ENCODE measurements around the gene SRP14. TPM values are rescaled to one million over a fixed set of nuclear protein-coding genes. Genes with fewer than 3 reads are reported as not detected.
"Not testable (repeated sequence)": the region's sequence is repeated elsewhere in the genome, so short reads cannot be mapped to it uniquely, and the experiment has no call there.

Gene SRP14, protein sequence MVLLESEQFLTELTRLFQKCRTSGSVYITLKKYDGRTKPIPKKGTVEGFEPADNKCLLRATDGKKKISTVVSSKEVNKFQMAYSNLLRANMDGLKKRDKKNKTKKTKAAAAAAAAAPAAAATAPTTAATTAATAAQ
- 153 TPM for total RNA-seq (ENCODE audit: insufficient read depth, low replicate concordance)

DNA sequence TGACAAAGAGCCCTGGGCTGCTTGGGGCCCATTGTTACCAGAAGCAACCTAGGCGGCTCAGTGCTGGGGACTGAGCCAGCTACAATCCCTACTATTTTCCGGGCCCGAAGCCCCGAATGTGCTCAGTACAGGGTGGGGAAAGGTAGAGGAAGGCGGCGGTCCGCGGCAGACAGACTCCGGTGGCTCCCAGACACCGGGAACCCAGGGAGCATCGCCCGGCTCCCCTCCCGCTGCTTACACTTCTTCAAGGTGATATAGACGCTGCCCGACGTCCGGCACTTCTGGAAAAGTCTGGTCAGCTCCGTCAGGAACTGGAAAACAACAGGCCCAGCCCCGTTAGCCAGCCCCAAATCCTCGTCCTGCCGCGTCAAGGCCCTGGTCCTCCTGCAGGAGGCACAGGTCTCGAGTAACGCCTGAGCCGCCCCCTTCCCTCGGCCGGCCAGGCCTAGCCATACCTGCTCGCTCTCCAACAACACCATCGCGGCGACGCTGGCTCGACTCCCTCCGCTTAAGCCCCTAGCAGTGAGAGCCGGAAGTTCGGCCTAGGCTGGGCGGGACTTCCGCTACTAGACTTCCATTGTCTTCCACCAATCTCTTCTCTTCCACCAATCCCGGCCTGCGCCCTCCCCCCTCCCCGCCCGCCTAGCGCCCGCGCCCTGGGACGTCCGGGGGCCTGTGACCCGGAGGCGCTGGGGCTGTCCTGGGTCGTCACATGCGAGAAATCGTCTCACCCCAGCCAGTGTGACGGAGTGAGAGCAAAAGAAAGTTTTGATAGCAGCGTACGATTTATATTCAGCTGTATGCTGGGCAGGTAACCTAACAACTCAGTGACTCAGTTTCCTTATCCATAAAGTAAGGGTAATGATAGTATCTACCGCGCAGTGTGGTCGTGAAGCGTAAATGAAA is at the start of gene SRP14:
Gene SRP14, minus strand, starts transcription at position 544 of the 906 bp plus-strand sequence. Its CDS starts 65 bp downstream, at position 479.
- peak; percentile 97 for DNase-seq (ENCODE audit: low spot score)

DNA sequence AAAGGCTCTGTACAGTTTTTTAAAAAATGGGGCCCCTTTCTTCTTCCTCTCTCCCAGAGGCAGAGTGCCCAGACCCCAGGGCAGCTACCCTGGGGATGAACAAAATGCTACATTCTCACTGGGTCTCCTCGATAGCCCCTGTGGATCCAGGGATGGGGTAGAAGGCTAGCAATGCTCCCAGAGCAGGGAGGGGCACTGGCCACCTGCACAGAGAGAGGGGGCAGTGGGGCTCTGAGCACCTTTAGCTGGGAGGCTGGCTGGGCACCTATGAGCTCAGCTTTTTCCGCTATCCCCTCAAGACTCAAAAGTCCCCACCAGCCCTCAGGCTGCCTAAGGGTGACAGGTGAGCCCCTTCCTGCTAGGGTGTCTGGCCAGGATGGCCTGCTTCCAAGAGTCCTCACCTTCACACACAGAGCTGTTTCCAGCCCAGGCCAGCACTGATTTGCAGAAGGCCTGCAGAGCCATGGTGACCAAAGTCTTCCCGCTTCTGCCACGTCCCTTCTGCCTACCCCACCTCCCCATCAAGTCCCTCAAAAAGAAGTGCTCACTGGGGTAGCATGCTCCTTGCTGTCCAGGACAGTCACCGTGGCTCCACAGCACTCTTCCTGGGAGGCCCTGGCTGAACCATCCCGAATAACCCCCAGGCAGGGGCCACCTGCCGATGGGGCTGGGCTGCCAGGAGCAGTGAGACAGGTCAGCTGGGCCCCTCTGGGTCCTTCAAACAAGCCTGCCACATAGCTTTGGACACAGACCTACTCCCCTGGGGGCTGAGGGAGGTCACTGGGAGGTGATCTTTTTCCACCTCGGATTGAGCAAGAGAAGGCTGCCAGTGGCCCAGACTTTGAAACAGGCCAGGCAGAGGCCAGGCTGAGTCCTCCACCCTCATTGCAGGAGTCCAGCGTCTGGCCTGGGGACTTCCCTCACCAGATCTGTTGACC is 49.3 kb upstream of the SRP14 start:
- DNase-seq (ENCODE audit: low spot score), result peak; percentile 53

DNA sequence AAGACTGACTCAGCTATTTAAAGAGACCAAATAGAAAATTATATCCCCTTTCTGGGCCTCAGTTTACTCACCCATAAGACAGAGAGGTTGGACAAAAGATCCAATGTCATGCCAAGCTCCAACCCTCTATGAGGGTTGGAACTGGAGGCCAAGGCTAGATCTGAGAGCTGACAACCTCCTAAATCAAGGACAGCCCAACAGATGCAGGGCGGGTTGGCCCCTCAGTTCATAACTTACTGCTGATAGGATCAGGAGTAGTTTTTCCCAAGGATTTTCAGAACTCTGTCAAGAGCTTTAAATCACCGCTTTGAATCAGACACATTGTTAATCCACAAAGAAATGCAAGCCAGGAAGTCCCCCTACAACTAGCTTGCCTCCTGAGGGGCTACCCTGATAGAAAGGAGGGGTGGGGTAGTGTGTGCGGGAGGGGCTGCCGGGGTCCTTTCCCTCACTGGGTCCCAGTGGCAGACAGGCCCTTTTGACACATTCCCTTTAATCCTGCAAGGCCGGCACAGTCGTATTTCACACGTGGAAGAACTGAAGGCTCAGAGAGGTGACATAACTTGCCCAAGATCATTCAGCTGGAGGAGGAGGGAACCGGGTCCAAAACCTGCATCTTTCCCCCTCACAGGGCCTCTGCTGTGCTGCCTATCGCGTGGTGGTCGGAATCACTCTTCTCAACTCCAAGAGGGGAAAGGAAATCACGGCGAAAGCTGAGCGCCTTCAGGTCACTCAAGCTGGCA is 48.3 kb upstream of the SRP14 start:
- DNase-seq (ENCODE audit: low spot score), result peak; percentile 72

DNA sequence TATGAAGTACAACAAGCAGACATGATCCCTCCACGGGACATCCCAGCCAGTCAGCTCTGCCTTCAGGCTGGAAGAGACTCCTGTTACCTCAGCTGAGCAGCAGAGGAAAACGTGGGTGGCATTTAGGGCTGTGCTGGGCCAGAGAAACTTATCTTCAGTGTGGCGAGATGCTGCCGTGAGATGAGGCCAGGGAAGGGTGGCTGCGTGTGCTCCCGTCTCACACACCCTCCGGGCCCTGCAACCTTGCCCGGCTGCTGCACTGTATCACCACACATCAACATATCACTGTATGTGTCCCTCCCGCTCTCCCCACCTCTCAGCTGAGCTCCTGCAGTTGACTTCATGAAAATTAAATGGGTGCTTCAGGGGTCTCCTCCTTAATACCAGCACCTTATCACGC is 46.3 kb upstream of the SRP14 start:
- DNase-seq (ENCODE audit: low spot score), result peak; percentile 79

DNA sequence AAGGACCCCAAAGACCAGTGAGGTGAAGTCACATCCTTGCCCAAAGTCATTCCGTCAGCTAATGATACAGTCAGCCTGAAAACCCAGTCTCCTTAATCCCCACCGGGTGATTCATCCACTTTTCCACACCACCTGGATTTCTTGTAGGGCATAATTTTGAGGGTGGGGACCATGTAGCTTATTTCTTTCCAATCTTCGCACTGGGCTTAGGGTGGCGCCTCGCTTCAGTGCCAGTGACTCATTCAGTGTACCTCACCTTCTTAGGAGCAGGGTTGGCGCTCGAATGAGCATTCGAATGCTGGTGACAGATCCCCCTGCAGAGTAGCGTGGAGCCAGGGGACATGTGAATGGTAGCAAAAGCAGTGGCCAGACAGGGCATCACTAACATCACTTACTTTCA is 45.7 kb upstream of the SRP14 start:
- no peak for DNase-seq (ENCODE audit: low spot score)

DNA sequence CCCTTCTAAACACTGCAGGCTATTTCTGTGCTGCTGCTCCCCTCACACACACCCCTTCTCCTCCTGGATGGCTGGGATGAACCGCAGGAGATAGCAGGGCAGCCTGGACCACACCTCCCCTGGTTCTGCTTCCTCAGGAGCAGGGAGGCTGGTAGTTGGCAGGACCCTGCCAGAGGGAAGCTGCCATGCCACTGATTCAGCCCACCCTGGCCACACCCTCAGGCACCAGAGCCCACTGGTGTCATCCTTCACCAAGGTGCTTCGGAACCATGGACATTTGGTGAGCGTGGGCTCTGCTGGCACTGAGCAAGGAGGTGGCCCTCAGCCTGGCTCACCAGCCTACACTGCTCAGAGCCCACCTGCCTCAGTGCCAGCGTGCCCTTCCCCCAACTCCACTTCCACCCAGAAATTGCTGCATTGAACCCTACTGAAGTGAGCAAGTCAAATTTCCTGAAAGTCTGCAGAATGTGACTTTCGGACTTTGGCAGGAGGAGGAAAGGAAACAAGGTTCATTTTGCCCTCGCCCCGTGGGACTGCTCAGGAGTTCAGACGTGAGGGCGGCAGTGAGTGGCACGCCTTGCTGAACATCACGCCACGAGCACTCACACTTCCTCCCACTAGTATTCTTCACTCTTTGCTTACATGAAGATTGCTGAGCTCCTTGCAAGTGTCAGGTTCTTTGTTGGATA is 43.4 kb upstream of the SRP14 start:
- DNase-seq (ENCODE audit: low spot score), result no peak

DNA sequence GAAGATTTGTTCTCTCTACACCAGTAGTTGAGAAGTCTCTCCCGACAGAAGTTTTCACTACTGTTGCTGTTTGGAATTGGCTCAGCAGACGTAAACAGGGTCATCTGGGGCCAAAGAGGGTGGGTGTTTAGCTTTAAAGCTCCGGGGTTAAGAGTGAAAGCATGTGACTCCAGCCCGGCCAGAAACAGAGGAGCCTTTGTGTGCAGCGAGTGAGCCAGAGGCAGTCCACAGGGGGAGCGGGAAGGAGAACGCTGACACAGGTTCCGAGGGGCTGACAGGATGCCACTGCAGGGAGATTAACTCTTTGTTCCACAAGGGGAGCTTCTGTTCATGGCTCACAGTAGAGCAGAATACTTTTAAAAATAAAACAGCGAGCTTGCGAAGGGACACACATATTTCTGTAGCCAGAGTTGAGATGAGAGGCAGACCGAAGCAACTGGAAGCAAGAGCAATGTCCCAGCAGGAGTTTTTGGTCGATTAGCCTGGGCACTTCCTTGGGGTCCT is 42.8 kb upstream of the SRP14 start:
- DNase-seq (ENCODE audit: low spot score), result peak; percentile 88

DNA sequence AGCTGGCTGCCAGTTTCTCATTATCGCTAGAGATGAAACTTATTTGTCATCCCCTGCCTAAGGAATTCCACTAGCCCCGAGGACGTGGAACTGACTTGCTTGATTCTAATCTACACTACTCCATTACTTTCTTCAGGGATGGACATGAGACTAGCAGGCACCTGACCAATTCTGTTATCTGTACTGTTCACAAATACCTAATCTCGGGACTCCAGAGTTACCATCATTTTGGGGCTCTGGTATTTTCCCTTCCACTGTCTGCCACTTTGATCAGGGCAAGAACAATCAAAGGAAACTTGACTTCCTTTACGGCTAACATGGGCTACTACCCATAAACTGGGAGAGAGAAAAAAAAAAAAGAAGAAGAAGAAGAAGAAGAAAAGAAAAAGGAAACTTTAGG is 41.9 kb upstream of the SRP14 start:
- no peak for DNase-seq (ENCODE audit: low spot score)

DNA sequence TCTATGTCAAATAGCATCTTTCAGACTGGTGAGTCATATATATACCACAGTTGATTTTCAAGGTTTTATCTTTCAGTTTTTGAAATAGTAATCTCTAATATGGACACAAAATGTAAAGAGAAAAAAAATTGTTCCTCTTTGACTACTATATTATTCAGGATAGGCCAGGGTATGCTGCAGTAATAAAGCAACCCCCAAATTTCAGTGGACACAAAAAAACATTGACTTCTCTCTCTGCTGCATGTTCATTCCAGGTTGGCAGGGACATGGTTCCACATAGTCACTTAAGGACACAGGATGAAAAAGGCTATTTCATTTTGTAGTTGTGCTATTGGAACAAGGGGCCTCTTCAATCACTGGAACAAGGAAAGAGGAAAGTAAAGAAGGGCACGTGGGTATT is 41.1 kb upstream of the SRP14 start:
- DNase-seq (ENCODE audit: low spot score), result no peak

DNA sequence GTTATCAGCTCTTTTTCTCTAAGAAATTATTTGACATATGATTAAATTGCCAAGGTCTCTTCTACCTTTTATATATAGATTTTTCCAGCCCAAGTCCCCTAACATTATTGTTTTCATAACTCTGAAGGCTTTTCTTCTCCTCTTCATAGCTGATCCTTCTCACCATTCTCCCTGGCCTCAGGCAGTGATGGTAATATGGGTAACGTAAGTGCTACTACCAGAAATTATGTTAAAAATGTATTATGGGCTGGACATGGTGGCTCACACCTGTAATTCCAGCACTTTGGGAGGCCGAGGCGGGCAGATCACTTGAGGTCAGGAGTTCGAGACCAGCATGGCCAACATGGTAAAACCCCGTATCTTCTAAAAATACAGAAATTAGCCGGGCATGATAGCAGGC is 40.5 kb upstream of the SRP14 start:
- no peak for DNase-seq (ENCODE audit: low spot score)

DNA sequence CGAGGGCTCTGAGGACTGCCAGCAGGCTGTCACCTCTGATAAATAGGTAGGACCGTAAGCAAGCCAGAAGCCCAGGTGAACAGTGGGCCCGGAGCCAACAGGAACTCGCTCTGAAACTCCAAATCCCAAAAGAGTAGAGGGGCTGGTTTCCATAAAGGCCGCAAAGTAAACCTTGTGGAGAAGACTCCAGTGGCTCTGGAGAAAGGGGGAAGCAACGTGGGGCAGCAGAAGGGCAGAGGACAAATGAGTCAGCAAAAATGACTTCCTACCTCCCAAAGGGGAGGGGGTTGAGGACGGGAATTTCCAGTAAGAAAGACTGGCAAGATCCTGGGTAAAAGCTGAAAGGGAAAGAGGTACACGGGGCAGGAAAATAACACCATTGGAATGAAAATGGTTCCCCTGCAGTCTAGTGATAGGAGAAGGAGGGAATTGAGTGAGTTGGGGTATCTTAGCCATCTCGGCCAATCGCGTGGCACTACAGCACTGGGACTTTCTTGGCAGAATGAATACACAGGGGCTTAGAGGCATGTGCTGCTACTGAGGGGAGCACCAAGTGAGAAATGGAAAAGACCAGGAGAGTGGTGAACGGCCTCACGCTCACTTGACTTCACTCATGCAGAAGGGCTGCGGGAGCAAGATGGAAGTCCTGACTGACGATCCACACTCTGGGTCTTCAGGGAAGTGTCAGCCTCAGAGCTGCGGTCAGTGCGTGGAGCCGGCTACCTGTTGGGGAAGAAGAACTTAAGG is 36.5 kb upstream of the SRP14 start:
- DNase-seq (ENCODE audit: low spot score), result no peak

DNA sequence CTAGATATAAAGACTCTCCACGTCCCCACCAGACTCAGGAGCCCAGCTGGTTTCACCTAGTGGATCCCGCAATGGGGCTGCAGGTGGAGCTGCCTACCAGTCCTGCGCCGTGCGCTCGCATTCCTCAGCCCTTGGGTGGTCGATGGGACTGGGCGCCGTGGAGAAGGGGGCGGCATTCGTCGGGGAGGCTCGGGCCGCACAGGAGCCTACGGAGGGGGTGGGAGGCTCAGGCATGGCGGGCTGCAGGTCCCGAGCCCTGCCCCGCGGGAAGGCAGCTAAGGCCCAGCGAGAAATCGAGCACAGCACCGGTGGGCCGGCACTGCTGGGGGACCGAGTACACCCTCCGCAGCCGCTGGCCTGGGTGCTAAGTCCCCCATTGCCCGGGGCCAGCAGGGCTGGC is 35.7 kb upstream of the SRP14 start:
- DNase-seq (ENCODE audit: low spot score), result not testable (repeated sequence)

DNA sequence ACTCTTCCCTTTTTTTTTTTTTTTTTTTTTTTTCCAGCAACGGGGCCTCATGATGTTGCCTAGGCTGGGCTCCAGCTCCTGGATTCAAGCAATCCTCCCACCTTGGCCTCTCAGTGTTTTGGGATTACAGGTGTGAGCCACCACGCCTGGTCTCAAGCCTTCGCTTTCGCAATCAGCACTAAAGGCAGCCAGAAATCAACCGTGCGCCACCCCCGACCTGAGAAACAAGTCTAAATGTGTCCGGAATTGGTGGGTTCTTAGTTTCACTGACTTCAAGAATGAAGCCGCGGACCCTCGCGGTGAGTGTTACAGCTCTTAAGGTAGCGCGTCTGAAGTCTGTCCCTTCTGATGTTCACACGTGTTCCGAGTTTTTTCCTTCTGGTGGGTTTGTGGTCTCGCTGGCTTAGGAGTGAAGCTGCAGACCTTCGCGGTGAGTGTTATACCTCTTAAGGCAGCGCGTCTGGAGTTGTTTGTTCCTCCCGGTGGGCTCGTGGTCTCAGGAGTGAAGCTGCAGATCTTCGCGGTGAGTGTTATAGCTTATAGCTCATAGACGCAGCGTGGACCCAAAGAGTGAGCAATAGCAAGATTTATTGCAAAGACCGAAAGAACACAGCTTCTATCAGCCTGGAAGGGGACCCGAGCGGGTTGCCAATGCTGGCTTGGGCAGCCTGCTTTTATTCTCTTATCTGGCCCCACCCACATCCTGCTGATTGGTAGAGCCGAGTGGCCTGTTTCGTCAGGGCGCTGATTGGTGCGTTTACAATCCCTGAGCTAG is 34.9 kb upstream of the SRP14 start:
- DNase-seq (ENCODE audit: low spot score), result not testable (repeated sequence)

DNA sequence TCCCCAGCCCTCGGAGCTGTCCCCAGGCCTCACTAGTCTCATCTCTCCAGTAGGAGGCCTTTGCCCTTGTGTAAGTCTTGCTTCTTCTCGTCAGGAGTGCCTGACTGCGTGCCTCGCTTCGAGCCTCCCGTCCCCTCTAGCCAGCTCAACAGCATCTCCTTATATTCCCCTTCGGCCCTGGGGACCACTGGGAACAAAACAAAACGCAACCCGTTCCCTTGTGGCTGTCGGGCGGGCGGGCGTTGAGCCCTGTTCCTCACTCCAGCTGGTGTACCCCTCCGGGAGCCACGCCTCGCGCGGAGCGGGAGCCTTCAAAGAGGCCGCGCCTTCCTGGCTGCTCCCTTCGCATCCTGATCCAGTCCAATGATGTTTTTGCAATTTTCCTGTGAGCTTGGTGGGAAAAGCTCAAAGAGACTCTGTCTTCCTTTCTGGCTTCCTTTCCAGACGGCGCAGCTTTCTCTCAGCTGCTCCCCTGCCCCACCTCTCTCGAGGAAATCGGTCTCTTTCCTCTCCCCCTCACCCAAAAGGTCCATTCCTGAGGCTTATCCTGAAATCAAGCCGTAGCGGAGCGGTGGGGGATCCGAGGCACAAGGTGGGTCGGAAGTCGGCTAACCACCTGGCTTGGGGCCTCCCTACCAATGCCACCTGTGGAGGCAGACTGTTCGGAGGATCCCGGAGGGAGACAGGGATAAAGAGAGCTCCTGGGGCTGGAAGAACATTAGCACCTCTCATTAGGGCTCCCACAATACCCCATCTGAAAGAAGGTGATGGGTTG is 33.4 kb upstream of the SRP14 start:
- DNase-seq (ENCODE audit: low spot score), result no peak

DNA sequence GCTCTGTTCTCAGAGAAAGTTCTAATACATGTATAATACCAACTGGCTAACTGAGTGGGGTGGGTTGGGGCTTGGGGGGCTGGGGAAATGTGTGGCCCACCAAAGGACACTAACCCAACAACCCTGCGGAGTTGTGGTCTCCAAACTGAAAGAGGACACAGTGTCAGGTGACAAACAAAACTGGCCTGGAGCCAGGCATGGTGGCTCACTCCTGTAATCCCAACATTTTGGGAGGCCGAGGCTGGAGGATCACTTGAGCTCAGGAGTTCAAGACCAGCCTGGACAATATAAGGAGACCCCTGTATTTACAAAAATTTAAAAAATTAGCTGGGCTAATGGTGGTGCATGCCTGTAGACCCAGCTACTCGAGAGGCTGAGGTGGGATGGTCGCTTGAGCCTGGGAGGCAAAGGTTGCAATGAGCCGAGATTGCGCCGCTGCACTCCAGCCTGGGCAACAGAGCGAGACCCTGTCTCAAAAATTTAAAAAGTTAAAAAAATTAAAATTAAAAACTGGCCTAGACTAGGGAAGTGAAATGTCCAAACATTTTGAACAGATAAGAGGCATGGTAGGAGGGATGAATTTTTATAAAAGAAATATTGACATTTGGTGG is 31.7 kb upstream of the SRP14 start:
- DNase-seq (ENCODE audit: low spot score), result no peak

DNA sequence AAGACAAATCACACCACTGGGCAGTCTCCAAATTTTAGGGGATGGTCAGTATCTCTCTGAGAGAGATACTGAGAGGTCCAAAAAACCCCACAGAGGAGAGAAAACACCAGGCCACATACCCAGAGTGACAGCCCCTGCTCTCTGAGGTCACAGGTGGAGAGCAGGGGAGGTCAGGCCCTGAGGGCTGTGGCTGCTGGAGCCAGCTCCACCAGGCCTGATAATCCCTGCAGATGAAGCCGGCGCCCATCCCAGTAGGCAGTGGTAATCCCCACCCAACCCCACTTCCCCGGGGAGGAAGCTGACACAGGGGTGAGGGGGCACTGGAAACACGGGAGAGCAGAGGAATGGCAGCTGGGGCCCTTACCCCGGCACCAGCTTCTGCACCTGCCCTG is 31.2 kb upstream of the SRP14 start:
- DNase-seq (ENCODE audit: low spot score), result no peak
